HG03521 (cell line): Measurements from ENCODE around the gene BCAS3.
"Not testable (repeated sequence)": the region's sequence is repeated elsewhere in the genome, so short reads cannot be mapped to it uniquely, and the experiment has no call there.

Experiments used
- ATAC-seq: cut with Tn5 transposase; IDR thresholded peaks from one replicate; pipeline ENCODE4 v1.9.1; 2021; ENCODE audit warnings: mild to moderate bottlenecking, moderate library complexity; ENCODE audit not compliant: unreplicated experiment

Gene BCAS3

DNA sequence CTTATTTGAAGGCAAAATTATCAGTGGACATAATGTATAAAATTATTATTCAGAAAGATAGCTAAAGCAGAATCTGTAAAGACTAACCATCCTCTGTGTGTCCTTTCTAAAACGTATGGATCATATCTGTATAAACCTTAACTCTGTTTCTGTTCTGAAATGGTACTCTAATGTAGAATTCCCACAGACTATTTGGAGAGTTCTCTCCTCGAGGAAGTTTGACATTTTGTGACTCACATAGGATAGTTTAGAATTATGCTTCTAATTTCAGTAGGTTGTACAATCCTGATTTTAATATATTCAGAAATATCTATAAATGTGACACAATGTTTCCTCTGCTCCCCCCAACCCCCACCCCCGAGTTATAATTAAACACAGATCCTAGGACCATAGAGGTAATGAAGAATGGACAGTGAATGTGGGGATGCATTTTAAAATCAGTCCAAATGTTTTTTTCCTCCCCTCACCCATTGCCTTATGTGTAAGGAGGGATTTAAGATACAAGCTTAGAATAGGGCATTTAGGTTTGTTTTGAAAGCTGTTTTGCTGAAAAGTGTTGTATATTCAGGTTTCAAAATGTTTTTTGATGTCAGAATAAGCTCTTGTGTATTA lies 66.8 kb downstream of the BCAS3 start:
- no peak for ATAC-seq

- no peak for ATAC-seq
Observed at GRCh38 chr17:60745544-60745943, 67.9 kb downstream of the BCAS3 start.

DNA sequence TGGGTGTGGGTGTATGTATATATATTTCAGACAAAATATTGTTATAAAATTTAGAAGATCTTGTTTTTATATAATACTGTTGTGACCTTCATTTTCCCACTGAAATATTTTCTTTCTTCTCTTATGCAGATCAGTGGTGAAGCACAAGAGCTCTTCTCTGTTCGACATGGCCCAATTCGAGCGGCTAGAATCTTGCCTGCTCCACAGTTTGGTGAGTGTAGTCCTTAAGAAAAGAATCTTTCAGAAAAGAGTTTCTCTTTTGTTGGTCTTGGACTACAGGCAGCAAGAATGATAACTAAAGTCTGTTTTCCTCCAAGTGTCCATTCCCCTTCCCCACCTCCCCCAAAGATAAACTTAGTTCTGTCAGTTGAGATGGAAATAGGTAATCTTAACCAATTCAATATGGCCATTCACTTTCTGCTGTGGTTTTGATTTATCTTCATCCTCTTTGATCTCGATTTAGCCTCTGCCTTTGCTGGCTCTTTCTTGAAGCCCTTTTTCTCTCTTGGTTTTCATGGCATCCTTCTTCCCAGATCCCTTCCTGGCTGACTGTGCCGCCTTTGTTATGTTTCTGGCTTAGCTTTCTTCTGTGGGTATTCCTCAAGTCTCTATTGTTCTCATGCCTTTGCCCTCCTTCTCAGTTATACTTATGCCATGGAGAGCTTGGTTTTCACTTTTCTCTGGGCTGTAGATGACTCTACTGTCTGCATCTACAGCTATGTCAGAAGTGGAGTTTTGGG lies 69.6 kb downstream of the BCAS3 start:
- no peak for ATAC-seq

- ATAC-seq = no peak
Observed at GRCh38 chr17:60748204-60748603, 70.6 kb downstream of the BCAS3 start.

GRCh38 chr17:60749050-60749449 lies 71.4 kb downstream of the BCAS3 start:
- ATAC-seq = no peak

DNA sequence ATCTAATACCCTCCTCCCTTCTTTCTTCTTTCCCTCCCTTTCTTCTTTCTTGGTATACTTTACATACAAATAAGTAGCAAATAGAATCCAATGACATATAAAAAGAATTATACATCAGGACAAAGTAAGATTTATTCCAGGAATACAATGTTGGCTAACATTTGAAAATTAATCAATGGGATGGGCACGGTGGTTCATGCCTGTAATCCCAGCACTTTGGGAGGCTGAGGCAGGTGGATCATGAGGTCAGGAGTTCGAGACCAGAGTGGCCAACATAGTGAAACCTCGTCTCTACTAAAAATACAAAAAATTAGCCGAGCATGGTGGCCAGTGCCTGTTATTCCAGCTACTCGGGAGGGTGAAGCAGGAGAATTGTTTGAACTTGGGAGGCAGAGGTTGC lies 72.1 kb downstream of the BCAS3 start:
- ATAC-seq = no peak

DNA sequence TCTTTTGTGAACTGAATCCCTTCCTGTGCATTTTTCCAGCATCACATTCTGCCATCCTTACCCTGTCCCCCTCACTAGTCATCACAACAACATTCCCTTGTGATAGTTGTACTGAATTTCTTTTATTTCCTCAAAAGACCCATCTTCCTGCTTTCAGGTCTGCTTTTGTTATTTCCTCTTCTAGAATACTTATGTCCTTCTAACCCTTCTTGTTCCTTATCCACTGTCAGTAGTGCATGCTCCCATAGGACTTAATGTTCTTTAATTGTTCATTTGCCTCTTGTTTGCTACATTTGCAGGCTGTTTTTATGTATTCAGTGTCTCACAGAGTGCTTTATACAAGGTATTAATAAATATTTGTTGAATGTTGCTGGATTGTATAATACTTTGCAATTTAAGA lies 73.0 kb downstream of the BCAS3 start:
- no peak for ATAC-seq

DNA sequence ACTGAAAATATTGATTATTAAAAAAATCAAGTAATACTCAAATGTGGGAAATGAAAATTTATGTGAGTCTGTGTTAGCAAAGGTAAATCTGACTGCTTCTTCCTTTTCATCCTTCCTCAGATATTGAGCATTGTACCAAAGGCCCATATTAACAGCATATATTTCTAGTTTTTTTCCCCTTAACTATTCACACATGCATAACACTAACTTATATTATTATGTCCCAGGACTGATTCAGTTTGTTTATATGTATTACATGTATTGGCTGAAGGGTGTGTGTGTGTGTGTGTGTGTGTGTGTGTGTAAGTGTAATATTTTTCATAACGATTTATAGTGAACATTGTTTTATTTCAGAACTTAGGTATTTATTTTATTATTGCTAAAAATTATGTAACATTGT lies 74.2 kb downstream of the BCAS3 start:
- ATAC-seq = no peak

DNA sequence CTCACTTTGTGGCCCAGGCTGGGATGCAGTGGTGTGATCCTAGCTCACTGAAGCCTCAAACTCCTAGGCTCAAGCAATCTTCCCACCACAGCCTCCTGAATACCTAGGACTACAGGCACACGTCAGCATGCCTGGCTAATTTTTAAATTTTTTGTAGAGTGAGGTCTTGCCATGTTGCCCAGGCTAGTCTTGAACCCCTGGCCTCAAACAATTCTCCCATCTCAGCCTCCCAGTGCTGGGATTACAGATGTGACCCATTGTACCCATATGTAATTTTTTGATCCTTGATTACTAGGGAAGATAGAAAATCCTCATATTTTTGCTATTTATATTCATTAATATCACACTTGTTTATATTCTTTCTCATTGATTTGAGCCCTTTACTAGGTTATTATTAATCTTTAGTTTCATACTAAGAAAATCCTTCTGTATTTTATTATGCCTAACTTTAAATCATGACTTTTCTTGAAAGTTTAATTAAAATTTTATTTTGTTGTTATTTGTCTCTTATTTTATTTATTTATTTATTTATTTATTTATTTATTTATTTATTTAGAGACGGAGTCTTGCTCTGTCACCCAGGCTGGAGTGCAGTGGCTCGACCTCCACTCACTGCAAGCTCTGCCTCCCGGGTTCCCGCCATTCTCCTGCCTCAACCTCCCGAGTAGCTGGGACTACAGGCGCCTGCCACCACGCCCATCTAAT lies 75.4 kb downstream of the BCAS3 start:
- ATAC-seq = no peak

GRCh38 chr17:60754057-60754604 lies 76.5 kb downstream of the BCAS3 start:
- no peak for ATAC-seq

DNA sequence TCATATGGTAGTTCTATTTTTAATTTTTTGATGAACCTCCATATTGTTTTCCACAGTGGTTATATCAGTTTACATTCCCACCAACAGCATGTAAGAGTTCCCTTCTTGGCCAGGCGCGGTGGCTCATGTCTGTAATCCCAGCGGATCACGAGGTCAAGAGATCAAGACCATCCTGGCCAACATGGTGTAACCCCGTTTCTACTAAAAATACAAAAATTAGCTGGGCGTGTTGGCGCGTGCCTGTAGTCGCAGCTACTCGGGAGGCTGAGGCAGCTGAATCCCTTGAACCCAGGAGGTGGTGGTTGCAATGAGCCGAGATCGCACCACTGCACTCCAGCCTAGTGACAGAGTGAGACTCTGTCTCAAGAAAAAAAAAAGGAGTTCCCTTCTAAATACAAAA lies 79.1 kb downstream of the BCAS3 start:
- not testable (repeated sequence) for ATAC-seq

DNA sequence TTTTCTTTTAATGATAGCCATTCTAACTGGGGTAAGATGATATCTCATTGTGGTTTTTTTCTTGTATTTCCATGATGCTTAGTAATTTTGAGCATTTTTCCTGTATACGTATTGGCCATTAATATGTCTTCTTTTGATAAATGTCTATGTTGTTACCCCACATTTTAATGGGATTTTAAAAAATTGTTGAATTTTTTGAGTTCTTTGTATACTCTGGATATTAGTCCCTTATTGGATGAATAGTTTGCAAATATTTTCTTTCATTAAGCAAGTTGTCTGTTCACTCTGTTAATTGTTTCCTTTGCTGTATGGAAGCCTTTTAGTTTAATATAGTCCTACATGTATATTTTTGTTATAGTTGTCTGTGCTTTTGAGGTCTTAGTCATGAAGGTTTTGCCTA lies 79.8 kb downstream of the BCAS3 start:
- no peak for ATAC-seq

GRCh38 chr17:60759756-60760155 lies 82.1 kb downstream of the BCAS3 start:
- no peak for ATAC-seq

GRCh38 chr17:60761301-60761700 lies 83.7 kb downstream of the BCAS3 start:
- not testable (repeated sequence) for ATAC-seq

DNA sequence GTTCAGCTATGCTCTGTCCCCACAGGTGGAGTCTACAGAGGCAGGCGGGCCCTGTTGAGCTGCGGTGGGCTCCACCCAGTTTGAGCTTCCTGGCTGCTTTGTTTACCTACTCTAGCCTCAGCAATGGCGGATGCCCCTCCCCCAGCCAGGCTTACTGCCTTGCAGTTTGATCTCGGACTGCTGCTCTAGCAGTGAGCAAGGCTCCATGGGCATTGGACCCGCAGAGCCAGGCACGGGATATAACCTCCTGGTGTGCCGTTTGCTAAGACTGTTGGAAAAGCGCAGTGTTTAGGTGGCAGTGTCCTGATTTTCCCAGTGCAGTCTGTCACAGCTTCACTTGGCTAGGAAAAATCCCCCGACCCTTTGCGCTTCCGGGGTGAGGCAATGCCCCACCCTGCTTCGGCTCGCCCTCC lies 89.1 kb downstream of the BCAS3 start:
- ATAC-seq = no peak

DNA sequence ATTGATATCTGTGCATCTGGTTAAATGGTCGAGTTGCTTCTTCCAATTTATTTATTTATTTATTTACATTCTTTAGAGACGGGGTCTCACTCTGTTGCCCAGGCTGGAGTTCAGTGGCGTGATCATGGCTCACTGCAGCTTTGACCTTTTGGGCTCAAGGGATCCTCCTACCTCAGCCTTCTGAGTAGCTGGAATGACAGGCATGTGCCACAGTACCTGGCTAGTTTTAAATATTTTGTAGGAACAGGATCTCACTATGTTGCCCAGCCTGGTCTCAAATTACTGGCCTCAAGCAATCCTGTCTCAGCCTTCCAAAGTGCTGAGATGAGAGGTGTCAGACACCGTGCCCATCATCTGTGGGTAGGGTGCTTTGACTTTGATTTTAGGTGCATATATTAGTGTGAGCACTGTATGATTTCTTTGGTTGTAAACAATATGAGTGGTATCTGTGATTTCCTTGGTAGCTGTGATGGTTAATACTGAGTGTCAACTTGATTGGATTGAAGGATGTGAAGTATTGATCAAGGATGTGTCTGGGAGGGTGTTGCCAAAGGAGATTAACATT lies 90.2 kb downstream of the BCAS3 start:
- ATAC-seq = no peak

DNA sequence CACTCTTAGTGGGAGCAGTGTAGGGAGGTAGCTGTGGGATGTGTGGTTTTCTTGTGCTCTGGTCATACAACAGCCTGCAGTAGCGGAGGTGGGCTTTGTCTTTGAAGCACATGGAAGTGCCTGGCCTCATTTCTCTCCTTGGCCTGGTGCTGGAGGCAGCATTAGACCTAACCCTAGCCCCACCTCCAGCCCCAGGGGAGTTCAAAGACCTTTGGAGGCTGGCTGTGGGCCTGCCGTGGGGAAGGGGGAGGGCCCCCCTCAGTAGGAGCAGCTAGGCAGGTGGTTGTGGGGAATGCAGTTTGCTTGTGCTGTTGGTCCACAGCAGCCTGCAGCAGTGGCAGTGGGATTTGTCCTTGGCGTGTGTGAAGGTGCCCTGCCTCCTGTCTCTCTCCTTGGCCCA lies 91.7 kb downstream of the BCAS3 start:
- no peak for ATAC-seq

- ATAC-seq = no peak
Observed at GRCh38 chr17:60770946-60771422, 93.3 kb downstream of the BCAS3 start.

DNA sequence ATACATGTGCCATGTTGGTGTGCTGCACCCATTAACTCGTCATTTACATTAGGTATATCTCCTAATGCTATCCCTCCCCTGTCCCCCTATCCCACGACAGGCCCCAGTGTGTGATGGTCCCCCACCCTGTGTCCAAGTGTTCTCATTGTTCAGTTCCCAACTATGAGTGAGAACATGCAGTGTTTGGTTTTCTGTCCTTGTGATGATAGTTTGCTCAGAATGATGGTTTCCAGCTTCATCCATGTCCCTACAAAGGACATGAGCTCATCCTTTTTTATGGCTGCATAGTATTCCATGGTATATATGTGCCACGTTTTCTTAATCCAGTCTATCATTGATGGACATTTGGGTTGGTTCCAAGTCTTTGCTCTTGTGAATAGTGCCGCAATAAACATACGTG lies 94.0 kb downstream of the BCAS3 start:
- ATAC-seq = not testable (repeated sequence)

GRCh38 chr17:60773552-60773951 lies 95.9 kb downstream of the BCAS3 start:
- no peak for ATAC-seq

GRCh38 chr17:60781880-60782412 lies 104.3 kb downstream of the BCAS3 start:
- ATAC-seq = no peak
